ENCODE results near the gene SLC4A7. TPM values are rescaled to one million over a fixed set of nuclear protein-coding genes. Genes with fewer than 3 reads are reported as not detected.
"Not testable (repeated sequence)": the region's sequence is repeated elsewhere in the genome, so short reads cannot be mapped to it uniquely, and the experiment has no call there.

SLC4A7 gene
- total RNA-seq, 1 donor from 2014 or later = 35.0 TPM

- no peak for DNase-seq
Observed at GRCh38 chr3:27486336-27486735, 2.2 kb upstream of the SLC4A7 start.

DNA sequence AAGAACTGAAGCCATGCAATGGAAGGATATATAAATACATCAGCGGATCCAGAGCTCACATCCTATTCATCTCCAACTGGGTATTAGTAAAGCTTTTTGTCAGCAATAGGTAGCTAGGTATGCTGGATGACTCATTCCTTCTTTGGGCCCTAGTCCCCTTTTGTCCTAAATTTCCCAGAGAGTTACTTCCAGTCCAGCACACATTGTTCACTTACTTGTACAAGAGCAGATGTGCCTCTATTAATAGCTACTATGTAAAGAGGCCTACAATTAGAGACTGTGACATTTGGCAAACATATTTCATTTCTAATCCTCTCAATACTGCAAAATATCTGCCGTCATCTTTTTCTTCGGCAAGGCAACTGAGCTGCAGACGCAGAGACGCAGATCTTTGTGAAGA, 1.7 kb upstream of the SLC4A7 start:
- DNase-seq = peak; percentile 80

DNA sequence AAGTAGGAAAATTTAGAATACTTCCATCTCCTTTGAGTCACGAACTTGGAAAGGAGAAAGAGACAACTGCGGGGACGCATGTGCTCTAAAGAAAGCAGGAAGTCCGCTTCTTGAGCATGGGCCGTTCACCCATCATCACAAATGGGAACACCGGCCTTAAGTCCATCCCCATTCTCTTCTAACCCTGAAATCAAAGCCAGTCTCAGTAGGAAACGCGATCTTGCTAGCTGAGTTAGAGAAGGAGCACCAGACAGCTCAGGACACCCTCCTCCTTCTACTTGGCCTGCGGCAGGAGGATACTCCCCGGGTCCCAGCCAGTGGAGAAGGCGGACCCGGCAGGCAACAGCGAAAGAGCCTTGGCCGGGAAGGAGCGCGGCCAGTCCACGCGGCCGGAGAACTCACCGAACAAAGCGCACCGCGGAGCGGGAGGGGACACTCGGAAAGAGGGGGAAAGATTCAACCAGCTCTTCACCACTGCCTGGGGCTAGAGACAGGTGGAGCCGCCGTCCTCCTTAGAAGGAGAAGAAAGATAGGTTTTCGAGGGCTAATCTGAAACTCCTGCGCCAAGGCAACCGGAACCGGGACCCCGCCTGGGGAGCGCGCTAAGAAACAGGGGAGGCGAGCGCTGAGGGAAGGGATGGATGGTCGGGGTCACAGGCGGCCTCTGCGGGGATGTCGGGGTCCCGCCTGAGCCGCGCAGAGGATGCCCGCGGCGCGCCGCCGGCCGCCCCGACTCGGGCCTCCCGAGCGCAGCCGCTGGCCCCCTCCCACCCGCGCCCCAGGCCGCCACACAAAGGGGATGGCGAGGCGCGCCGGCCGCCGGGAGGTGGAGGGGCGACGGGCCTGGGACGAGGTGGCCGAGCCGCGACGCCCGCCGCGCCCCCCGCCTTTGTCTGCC, 818 bp downstream of the SLC4A7 start:
- DNase-seq = peak; percentile 60

- DNase-seq = no peak
Observed at GRCh38 chr3:27479806-27480543, 4.2 kb downstream of the SLC4A7 start.

DNA sequence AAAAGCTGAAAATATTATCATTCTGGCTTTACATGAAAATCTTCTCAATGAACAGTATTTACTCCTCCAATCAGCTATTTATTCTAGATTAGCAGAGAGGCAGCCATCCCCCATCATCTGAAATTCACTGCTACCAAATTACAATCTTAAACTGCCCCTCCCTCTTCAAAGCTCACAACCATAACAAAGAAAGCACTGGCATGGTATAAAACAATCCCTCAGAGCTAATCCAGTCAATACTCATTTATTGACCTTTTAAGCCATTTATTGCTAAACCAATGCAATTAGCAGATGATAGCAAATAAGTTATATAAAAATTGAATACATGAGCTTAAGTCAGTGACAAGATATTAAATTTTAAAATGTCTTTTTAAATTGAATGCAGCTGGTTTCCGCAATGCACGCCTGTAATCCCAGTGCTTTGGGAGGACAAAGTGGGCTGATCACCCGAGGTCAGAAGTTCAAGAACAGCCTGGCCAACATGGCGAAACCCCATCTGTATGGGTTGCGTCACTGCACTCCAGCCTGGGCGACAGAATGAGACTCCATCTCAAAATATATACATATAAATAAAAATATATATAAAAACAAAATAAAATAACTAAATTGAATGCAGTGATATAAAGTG, 12.1 kb downstream of the SLC4A7 start:
- DNase-seq = peak; percentile 9

- no peak for DNase-seq
Observed at GRCh38 chr3:27468283-27468886, 15.8 kb downstream of the SLC4A7 start.

- peak; percentile 55 for DNase-seq
Observed at GRCh38 chr3:27467545-27467944, 16.6 kb downstream of the SLC4A7 start.

DNA sequence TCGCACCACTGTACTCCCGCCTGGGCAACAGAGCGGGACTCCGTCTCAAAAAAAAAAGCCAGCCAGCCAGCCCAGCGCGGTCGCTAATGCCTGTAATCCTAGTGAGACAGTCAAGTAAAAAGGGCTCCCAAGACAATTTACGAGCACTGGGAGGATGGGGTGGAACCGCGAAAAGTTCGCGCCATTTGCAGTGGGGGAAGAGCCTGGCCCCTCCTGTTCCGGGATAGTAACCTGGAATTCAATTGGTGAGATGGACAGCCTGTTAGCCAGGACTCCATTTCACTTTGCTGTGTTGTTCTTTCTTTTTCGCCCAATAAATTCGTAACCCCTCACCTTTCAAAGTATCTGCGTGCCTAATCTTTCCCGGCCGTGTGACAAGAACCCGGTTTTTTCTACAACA, 19.5 kb downstream of the SLC4A7 start:
- no peak for DNase-seq

DNA sequence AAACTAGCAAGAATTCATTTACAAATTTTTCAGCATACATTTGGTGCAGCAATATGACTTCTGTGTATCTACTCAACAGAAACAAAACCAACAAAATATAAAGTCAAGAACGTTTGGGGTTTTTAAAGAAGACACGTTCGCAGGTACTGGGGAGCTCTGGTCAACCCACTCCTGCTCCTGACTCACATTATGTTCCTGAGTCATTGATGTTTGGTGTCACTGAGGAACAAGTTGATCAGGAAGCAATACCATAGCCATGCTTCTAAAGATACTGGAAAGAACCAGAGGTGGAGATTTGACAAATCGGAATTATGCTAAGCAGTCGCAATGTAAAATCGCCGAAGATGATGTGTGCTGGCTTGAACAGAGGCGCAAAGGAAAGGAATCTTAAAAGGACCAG, 22.0 kb downstream of the SLC4A7 start:
- DNase-seq = no peak

- DNase-seq = no peak
Observed at GRCh38 chr3:27458929-27459328, 25.3 kb downstream of the SLC4A7 start.

GRCh38 chr3:27456554-27456953, 27.6 kb downstream of the SLC4A7 start:
- no peak for DNase-seq

GRCh38 chr3:27454914-27455313, 29.3 kb downstream of the SLC4A7 start:
- no peak for DNase-seq

GRCh38 chr3:27454461-27454860, 29.7 kb downstream of the SLC4A7 start:
- DNase-seq = no peak

GRCh38 chr3:27452368-27453090, 31.7 kb downstream of the SLC4A7 start:
- no peak for DNase-seq

DNA sequence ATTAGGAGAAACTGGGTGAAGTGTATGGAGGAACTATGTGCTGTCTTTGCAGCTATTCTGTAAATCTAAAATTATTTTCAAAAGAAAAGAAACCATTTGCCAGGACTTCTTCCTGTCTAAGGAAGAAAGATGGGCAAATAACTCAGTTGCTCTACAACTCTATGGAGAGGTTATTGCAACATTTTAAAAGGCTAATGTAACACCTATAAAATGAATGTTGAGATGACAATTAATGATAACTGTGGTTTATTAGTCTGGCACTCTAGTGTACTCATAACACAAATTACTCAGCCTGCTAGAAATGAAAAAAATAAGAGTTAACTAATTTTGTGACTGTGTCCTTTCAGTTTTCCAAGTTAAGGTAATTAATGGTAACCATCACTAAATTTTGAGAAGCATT, 32.3 kb downstream of the SLC4A7 start:
- DNase-seq = no peak

DNA sequence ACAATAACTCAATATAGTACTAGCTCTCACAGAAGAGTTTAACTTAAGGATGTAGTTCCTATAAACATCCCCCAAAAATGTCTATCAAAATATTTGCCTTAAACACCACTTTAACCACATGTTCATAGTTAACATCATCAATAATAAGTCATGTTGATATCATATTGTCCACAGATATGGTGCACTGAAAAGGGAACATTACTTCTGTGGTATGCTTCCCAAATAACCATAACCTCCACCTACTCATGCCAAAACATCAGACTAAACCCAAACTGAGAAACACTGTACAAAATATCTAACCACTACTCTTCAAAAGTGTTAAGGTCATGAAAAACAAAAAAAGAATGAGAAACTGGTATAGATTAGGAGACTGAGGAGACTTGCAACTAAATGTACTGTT, 32.9 kb downstream of the SLC4A7 start:
- DNase-seq = no peak

GRCh38 chr3:27449530-27450150, 34.5 kb downstream of the SLC4A7 start:
- no peak for DNase-seq

DNA sequence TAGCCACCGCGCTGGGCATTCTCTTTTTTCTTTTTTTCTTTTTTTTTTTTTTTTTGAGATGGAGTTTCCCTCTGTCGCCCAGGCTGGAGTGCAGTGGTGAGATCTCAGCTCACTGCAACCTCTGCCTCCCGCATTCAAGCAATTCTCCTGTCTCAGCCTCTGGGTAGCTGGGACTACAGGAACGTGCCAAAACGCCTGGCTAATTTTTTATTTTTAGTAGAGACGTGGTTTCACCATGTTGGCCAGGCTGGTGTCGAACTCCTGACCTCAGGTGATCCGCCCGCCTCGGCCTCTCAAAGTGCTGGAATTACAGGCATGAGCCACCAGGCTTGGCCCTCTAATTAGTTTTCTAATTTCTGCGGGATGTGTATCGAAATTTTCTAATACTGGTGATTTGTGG, 41.2 kb downstream of the SLC4A7 start:
- DNase-seq = not testable (repeated sequence)

GRCh38 chr3:27438352-27438751, 45.8 kb downstream of the SLC4A7 start:
- DNase-seq = not testable (repeated sequence)

DNA sequence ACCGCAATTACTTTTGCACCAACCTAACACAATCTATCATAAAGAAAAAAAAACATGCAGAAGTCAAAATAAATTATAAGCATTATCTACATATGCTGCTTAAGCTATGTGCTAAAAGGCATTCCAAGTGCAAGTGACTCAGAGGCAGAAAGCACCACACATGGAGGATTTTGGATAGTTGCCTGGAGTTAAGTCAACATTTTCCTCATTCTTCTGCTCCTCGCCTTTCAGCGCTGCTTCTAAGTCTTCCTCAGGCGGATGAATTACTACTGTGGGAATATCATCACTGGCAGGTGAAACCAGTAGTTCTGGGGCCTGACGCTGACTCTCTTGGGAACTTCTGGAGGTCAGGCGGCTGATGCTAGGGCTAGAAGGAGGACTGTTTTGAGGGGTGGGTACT, 53.1 kb downstream of the SLC4A7 start:
- peak; percentile 91 for DNase-seq

GRCh38 chr3:27429909-27430308, 54.3 kb downstream of the SLC4A7 start:
- DNase-seq = no peak

Measured in skin of body (tissue), 2 donors.